Kidney epithelial cell (primary cell): ENCODE measurements around the gene MAN1B1. TPM values are rescaled to one million over a fixed set of nuclear protein-coding genes. Genes with fewer than 3 reads are reported as not detected.

ENCODE experiments used
- DNase-seq: peaks from one replicate; pipeline ENCODE4 v3.0.0-alpha.2; 2010; ENCODE audit warnings: low read depth
- H3K27me3 ChIP-seq: 2 replicates; pipeline ENCODE4 v1.6.0; 2011; ENCODE audit warnings: low read length; ENCODE audit not compliant: control insufficient read depth, insufficient read depth
- H3K36me3 ChIP-seq: 2 replicates; pipeline ENCODE4 v1.5.1; 2011; ENCODE audit warnings: low read length; ENCODE audit not compliant: control insufficient read depth, insufficient read depth
- H3K4me3 ChIP-seq: 2 replicates; pipeline ENCODE4 v1.5.1; 2011; ENCODE audit warnings: low read depth, mild to moderate bottlenecking, control low read depth, low read length
- CTCF ChIP-seq: IDR thresholded peaks from 2 replicates; pipeline ENCODE4 v1.5.1; 2011; ENCODE audit warnings: mild to moderate bottlenecking, moderate library complexity, low read length, control low read depth, inconsistent platforms; ENCODE audit not compliant: insufficient read depth, poor library complexity, severe bottlenecking
- total RNA-seq: library from RNA; depleted of rRNA; stranded (reverse); fragments of >200 nt; gene quantifications from 2 replicates; pipeline ENCODE4 v1.2.3, GENCODE V29; 2015

MAN1B1 gene
- total RNA-seq, 1 donor from 2014 or later: 76.8 TPM

GRCh38 chr9:137158625-137159024, 71.8 kb downstream of the MAN1B1 start:
- Histone ChIP-seq H3K36me3 (no peaks in the 10 kb centered on the region), H3K4me3 (no peak overlapping the region), H3K27me3 (peaks cover 80% of the 10 kb centered on the region)
- no peak for DNase-seq
- TF ChIP-seq CTCF: no peak

Other genes starting within 250 kb of the MAN1B1 start
- 0.75 and 0.96 TPM in 2 replicates for gene AJM1, start 244.5 kb upstream of the MAN1B1 start, total RNA-seq
- 124 and 129 TPM in 2 replicates for gene PHPT1, start 237.6 kb upstream of the MAN1B1 start, total RNA-seq
- 3.7 and 6.4 TPM in 2 replicates for gene MAMDC4, start 234.6 kb upstream of the MAN1B1 start, total RNA-seq
- 792 and 948 TPM in 2 replicates for gene EDF1, start 220.7 kb upstream of the MAN1B1 start, total RNA-seq
- 17.5 and 17.7 TPM in 2 replicates for gene TRAF2, start 200.5 kb upstream of the MAN1B1 start, total RNA-seq
- 174 and 222 TPM in 2 replicates for gene FBXW5, start 142.2 kb upstream of the MAN1B1 start, total RNA-seq
- not detected in 2 replicates for gene C8G, start 141.7 kb upstream of the MAN1B1 start, total RNA-seq
- gene LCN12, start 134.7 kb upstream of the MAN1B1 start, total RNA-seq: 1.2 TPM in 1 of 2 replicates, not detected in the other
- gene PTGDS, start 109.5 kb upstream of the MAN1B1 start, total RNA-seq: 2.0 and 3.8 TPM in 2 replicates
- not detected in 2 replicates for gene LCNL1, start 104.0 kb upstream of the MAN1B1 start, total RNA-seq
- gene PAXX, start 94.6 kb upstream of the MAN1B1 start, total RNA-seq: 42.2 and 46.8 TPM in 2 replicates
- gene CLIC3, start 90.4 kb upstream of the MAN1B1 start, total RNA-seq: 0.75 TPM in 1 of 2 replicates, not detected in the other
- 5.3 and 15.4 TPM in 2 replicates for gene ABCA2, start 58.7 kb upstream of the MAN1B1 start, total RNA-seq
- not detected in 2 replicates for gene FUT7, start 54.9 kb upstream of the MAN1B1 start, total RNA-seq
- 58.3 and 76.1 TPM in 2 replicates for gene NPDC1, start 40.8 kb upstream of the MAN1B1 start, total RNA-seq
- gene ENTPD2, start 32.9 kb upstream of the MAN1B1 start, total RNA-seq: 0.21 TPM in 1 of 2 replicates, not detected in the other
- 5.3 and 5.8 TPM in 2 replicates for gene SAPCD2, start 16.4 kb upstream of the MAN1B1 start, total RNA-seq
- gene UAP1L1, start 9.5 kb upstream of the MAN1B1 start, total RNA-seq: 9.7 and 11.7 TPM in 2 replicates
- 116 and 137 TPM in 2 replicates for gene DPP7, start 27.7 kb downstream of the MAN1B1 start, total RNA-seq
- 0.04 TPM in 1 of 2 replicates, not detected in the other for gene GRIN1, start 52.2 kb downstream of the MAN1B1 start, total RNA-seq
- not detected in 2 replicates for gene LRRC26, start 83.1 kb downstream of the MAN1B1 start, total RNA-seq
- not detected in 2 replicates for gene TMEM210, start 85.1 kb downstream of the MAN1B1 start, total RNA-seq
- gene ANAPC2, start 101.6 kb downstream of the MAN1B1 start, total RNA-seq: 18.8 and 26.1 TPM in 2 replicates
- 91.4 and 95.1 TPM in 2 replicates for gene SSNA1, start 101.7 kb downstream of the MAN1B1 start, total RNA-seq
- 15.2 and 20.1 TPM in 2 replicates for gene TPRN, start 113.8 kb downstream of the MAN1B1 start, total RNA-seq
- gene TMEM203, start 118.7 kb downstream of the MAN1B1 start, total RNA-seq: 39.2 and 40.3 TPM in 2 replicates
- gene NDOR1, start 118.7 kb downstream of the MAN1B1 start, total RNA-seq: 19.1 and 28.6 TPM in 2 replicates
- 3.1 and 4.2 TPM in 2 replicates for gene RNF208, start 135.3 kb downstream of the MAN1B1 start, total RNA-seq
- 2.1 and 3.8 TPM in 2 replicates for gene CYSRT1, start 138.2 kb downstream of the MAN1B1 start, total RNA-seq
- gene RNF224, start 140.5 kb downstream of the MAN1B1 start, total RNA-seq: not detected in 2 replicates
- 0.25 TPM in 1 of 2 replicates, not detected in the other for gene SLC34A3, start 143.9 kb downstream of the MAN1B1 start, total RNA-seq
- 262 and 275 TPM in 2 replicates for gene TUBB4B, start 154.3 kb downstream of the MAN1B1 start, total RNA-seq
- gene STPG3, start 164.3 kb downstream of the MAN1B1 start, total RNA-seq: not detected in 2 replicates
- 47.3 and 67.0 TPM in 2 replicates for gene NELFB, start 168.3 kb downstream of the MAN1B1 start, total RNA-seq
- gene TOR4A, start 190.7 kb downstream of the MAN1B1 start, total RNA-seq: 33.5 and 50.3 TPM in 2 replicates
- gene NRARP, start 215.3 kb downstream of the MAN1B1 start, total RNA-seq: 8.4 and 11.4 TPM in 2 replicates